AG04449 (cell line): ENCODE results near the gene IGFBP3.

ENCODE experiments used
- CTCF ChIA-PET: fragments of 350-600 bp; formaldehyde crosslinking; extraction: SDS; loops from one replicate; lab custom pipeline; 2021; ENCODE audit warnings: antibody characterized with exemption; lab: Yijun Ruan, JAX
- POLR2A ChIA-PET: fragments of 400-600, 350-600 bp; formaldehyde crosslinking; extraction: SDS; loops from one replicate; lab custom pipeline; 2020; ENCODE audit warnings: antibody characterized with exemption, inconsistent platforms; lab: Yijun Ruan, JAX
- DNase-seq: peaks from one replicate; pipeline ENCODE4 v3.0.0-alpha.2; 2010; ENCODE audit warnings: low read depth, low spot score
- H3K4me3 ChIP-seq: 2 replicates; pipeline ENCODE4 v1.5.1; 2011; ENCODE audit warnings: low read depth, mild to moderate bottlenecking, control low read depth, low read length
- TF ChIP-seq, protein P1 (sequence below): IDR thresholded peaks from one replicate; pipeline ENCODE4 v1.5.1; 2011; ENCODE audit warnings: mild to moderate bottlenecking, moderate library complexity, low read length, control low read depth, inconsistent platforms; ENCODE audit not compliant: insufficient read depth; ENCODE audit errors: missing control alignments

The IGFBP3 gene

DNA sequence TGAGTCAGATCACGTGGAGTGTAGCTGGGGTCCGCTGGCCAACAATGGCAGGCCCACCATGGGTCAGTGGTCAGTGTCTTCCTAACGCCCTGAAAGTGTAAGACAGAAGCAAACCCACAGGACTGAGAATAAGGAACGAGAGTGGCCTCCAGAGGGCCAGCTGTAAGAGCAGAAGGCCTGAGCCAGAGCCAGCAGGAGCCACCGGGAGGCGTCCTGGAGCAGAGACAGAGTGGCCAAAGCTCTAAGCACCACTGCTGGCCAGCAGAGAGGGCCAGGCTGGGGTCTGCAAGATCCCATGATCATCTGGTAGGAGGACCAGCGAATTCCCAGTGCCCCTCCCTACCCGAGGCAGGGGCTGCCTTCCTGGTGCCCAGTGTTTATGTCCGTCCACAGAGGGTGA lies 57.4 kb downstream of the IGFBP3 start:
- DNase-seq, result no peak
- TF ChIP-seq, protein P1, sequence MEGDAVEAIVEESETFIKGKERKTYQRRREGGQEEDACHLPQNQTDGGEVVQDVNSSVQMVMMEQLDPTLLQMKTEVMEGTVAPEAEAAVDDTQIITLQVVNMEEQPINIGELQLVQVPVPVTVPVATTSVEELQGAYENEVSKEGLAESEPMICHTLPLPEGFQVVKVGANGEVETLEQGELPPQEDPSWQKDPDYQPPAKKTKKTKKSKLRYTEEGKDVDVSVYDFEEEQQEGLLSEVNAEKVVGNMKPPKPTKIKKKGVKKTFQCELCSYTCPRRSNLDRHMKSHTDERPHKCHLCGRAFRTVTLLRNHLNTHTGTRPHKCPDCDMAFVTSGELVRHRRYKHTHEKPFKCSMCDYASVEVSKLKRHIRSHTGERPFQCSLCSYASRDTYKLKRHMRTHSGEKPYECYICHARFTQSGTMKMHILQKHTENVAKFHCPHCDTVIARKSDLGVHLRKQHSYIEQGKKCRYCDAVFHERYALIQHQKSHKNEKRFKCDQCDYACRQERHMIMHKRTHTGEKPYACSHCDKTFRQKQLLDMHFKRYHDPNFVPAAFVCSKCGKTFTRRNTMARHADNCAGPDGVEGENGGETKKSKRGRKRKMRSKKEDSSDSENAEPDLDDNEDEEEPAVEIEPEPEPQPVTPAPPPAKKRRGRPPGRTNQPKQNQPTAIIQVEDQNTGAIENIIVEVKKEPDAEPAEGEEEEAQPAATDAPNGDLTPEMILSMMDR, result peak; percentile 30
- POLR2A ChIA-PET, result no interaction called here
- no peak overlapping the region for H3K4me3 ChIP-seq
- CTCF ChIA-PET, result interaction anchor here (1.4 to 2.3 kb wide), 3 partner anchors 9 to 709 kb away, joined by 3 to 8 read pairs (median 8); no protein-coding TSS in a partner anchor
